Activated naive CD4-positive, alpha-beta T cell treated with anti-CD3 and anti-CD28 coated beads, Interleukin-2, amount 10 ng/mL, durations not matched to agents 7 days and 5 days (primary cell): ENCODE data around the gene USB1.
"Not testable (repeated sequence)": the region's sequence is repeated elsewhere in the genome, so short reads cannot be mapped to it uniquely, and the experiment has no call there.

ENCODE experiments used
- CTCF ChIA-PET: fragments of 350-600 bp; sonication (Branson Sonifier 250); formaldehyde crosslinking; loops from one replicate; lab custom pipeline; 2021; ENCODE audit warnings: antibody characterized with exemption; lab: Charles Lee
- DNase-seq: peaks from one replicate; pipeline ENCODE4 v3.0.0-alpha.2; 2020
- H3K27ac Mint-ChIP-seq: one replicate; pipeline ENCODE4 v1.8.0; 2021; ENCODE audit warnings: mild to moderate bottlenecking, moderate library complexity, mixed read lengths
- H3K27me3 Mint-ChIP-seq: one replicate; pipeline ENCODE4 v1.8.0; 2021; ENCODE audit warnings: mild to moderate bottlenecking, mixed read lengths
- H3K36me3 Mint-ChIP-seq: one replicate; pipeline ENCODE4 v1.8.0; 2021; ENCODE audit warnings: mixed read lengths
- H3K4me1 Mint-ChIP-seq: one replicate; pipeline ENCODE4 v1.8.0; 2021; ENCODE audit warnings: mixed read lengths
- H3K4me3 Mint-ChIP-seq: one replicate; pipeline ENCODE4 v1.8.0; 2021; ENCODE audit warnings: mild to moderate bottlenecking, moderate library complexity, mixed read lengths
- H3K9me3 Mint-ChIP-seq: one replicate; pipeline ENCODE4 v1.8.0; 2021; ENCODE audit warnings: mixed read lengths

The USB1 gene

DNA sequence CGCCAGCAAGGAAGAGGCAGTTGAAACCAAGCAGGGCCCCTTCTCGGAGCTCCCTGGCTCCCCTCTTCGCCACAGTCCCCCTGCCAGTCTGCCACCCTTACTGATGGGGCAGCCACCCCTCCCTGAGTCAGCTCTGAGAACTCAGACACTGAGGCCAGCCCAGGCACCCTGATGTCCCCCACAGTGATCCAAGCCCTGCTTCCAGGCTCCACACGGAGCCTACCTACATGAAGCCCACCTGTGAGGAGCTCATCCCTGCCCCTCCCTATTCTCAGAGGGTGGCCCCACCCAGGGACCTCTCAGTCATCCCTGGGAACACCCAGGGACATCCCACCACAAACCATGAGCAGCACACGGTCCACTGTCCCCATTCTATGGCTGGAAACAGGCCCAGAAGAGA is 39.2 kb upstream of the USB1 start:
- H3K36me3 Mint-ChIP-seq, result no peaks in the 10 kb centered on the region
- no peak overlapping the region for H3K27ac Mint-ChIP-seq
- peaks cover 11% of the 10 kb centered on the region for H3K27me3 Mint-ChIP-seq
- no peaks in the 10 kb centered on the region for H3K4me1 Mint-ChIP-seq
- no peaks in the 10 kb centered on the region for H3K9me3 Mint-ChIP-seq
- CTCF ChIA-PET, result no interaction called here
- no peak for DNase-seq
- H3K4me3 Mint-ChIP-seq, result no peak overlapping the region

DNA sequence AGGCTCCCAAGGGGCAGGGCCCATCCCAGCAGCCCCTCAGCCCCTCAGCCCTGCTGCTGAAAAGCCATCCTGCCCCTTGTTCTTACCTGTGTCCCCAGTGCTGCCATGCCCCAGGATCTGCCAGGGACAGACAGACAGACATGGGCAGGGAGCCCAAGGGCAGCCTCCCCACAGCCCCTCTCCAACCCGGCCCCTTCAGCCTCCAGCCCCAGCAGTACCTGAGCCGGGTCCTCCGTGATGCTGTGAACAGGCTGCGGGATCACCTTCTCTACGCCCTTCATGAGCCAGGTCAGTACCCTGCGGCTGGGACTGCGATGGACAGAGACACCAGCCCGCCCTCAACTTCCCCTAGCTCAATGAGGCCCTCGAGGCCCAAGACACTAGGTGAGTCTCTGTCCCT is 38.5 kb upstream of the USB1 start:
- Mint-ChIP-seq H3K27me3 (peaks cover 13% of the 10 kb centered on the region), H3K4me1 (no peaks in the 10 kb centered on the region), H3K36me3 (no peaks in the 10 kb centered on the region), H3K4me3 (no peak overlapping the region), H3K27ac (no peak overlapping the region), H3K9me3 (no peaks in the 10 kb centered on the region)
- CTCF ChIA-PET, result interaction anchor here (0.6 kb wide), 1 partner anchor 19 kb away, joined by 3 read pairs; no protein-coding TSS in a partner anchor
- no peak for DNase-seq

DNA sequence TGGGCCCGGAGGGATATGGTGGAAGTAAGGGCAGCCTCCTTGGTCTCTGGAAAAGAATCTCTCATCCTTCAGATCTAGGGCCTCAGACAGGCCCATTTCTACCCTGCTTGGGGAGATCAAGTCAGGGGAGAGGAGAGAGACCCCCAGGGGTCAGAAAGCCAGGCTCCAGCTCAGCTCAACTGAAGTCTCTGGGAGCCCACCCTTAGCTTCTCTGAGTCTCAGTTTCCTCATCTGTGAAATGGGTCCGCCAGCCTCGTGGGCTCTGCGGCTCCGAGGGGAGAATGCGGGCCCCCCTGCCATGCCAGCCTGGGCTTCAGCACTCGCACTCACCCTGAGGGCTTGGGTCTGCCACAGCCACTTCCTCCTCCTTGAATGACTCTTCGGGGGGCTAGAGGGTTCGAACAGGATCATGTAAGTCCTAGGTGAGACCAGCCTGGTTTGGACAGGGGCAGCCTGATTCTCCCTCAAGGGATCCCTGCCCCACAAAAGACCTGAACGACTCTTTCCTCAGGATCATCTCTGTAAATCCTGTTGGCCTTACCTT is 37.0 kb upstream of the USB1 start:
- no peak overlapping the region for H3K4me3 Mint-ChIP-seq
- no peak overlapping the region for H3K27ac Mint-ChIP-seq
- no peaks in the 10 kb centered on the region for H3K36me3 Mint-ChIP-seq
- CTCF ChIA-PET, result no interaction called here
- H3K9me3 Mint-ChIP-seq, result no peaks in the 10 kb centered on the region
- no peak for DNase-seq
- H3K4me1 Mint-ChIP-seq, result no peaks in the 10 kb centered on the region
- peaks cover 8% of the 10 kb centered on the region for H3K27me3 Mint-ChIP-seq

DNA sequence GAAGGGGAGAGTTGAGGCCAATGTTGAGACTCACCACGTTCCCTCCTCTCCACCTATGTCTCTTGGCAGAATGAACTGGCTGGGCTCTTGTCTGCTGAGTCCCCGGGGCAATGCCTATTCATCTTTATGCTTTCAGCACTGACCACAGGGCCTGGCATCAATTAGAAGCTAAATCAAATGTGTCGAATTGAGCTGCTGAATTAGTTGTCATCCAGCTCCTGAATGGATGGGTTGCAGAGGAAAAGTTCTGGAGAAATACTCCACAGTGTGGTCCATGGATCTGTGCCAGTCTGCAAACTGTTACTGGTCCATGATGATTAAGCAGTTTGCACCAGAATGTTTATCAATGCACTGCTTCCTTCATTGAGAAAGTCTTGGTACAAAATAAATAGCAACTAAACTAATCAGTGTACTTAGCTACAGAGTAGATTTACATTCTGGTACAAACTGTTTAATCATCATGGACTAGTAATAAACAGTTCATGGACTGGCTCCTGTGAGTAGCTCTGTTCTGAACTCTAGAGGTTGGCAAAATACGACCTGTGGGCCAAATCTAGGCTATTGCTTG is 34.9 kb upstream of the USB1 start:
- Mint-ChIP-seq H3K4me1 (no peaks in the 10 kb centered on the region), H3K27me3 (peaks cover 26% of the 10 kb centered on the region), H3K27ac (no peak overlapping the region), H3K9me3 (no peaks in the 10 kb centered on the region), H3K36me3 (no peaks in the 10 kb centered on the region), H3K4me3 (no peak overlapping the region)
- CTCF ChIA-PET, result interaction anchor here (0.5 kb wide), 1 partner anchor 371 kb away, joined by 3 read pairs; no protein-coding TSS in a partner anchor
- DNase-seq, result no peak

DNA sequence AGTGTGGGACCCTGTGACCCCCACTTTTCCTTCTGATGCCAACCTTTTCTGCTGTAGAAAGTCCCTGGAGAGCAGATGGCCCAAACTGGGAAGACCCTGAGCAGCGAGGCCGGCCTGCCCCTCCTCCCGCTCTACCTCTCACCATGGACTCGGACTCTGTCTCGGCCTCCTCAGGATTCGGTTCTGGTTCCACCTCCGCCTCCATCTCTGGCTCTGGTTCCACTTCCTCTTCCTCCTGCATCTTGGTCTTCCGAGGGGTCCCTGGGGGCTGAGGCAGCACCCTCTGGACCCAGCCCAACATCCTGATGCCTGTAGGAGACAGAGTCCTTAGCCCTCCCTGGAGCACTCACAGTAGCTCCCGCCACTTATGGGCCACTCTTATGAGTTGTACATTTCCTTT is 34.2 kb upstream of the USB1 start:
- no peak overlapping the region for H3K27ac Mint-ChIP-seq
- peaks cover 31% of the 10 kb centered on the region for H3K27me3 Mint-ChIP-seq
- peaks cover under 1% of the 10 kb centered on the region for H3K4me1 Mint-ChIP-seq
- no peak for DNase-seq
- CTCF ChIA-PET, result interaction anchor here (0.5 kb wide), 1 partner anchor 372 kb away, joined by 3 read pairs; no protein-coding TSS in a partner anchor
- no peak overlapping the region for H3K4me3 Mint-ChIP-seq
- no peaks in the 10 kb centered on the region for H3K9me3 Mint-ChIP-seq
- no peaks in the 10 kb centered on the region for H3K36me3 Mint-ChIP-seq

DNA sequence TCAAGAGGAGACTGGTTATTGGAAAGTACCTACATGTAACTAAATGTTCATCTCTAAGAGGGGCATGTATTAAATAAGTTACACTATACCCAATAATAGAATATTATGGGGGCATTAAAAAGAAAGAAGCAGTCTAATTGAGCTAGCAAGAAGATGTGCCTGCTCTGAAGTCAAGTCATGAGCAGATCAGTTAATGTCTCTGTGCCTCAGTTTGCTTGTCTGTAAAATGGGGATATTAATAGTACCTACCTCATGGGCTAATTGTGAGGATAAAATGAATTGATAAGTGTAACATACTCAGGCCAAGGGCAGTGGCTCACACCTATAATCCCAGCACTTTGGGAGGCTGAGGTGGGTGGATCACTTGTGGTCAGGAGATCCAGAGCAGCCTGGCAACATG is 33.3 kb upstream of the USB1 start:
- no peak overlapping the region for H3K27ac Mint-ChIP-seq
- CTCF ChIA-PET, result no interaction called here
- H3K4me1 Mint-ChIP-seq, result peaks cover 5% of the 10 kb centered on the region
- H3K9me3 Mint-ChIP-seq, result no peaks in the 10 kb centered on the region
- no peaks in the 10 kb centered on the region for H3K36me3 Mint-ChIP-seq
- H3K27me3 Mint-ChIP-seq, result peaks cover 28% of the 10 kb centered on the region
- no peak overlapping the region for H3K4me3 Mint-ChIP-seq
- no peak for DNase-seq

DNA sequence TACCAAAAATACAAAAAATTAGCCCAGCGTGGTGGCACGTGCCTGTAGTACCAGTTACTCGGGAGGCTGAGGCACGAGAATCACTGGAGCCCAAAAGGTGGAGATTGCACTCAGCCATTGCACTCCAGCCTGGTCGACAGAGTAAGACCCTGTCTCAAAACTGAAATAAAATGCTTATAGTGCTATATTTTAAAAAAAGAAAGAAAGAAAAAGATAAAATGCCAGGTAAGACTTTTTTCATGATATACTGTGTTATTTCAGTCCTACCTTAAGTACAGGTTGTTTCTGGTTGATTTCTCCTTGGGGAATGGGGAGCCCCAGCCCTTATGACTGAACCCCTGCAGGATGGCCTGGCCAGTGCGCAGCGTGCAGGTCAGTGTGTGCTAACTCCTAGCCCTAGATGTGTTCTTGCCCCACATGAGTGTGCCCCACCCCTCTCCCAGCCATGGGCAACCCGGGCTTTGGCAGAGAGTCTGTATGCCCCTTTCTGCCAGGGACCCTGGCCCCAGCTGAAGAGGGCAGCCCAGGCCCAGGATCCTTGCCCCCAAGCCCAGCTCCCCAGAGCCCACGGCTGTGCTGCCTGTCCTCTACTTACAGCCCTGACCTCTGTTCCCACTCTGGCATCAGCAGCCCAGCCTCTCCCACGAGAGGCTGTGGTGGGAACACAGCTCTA is 31.6 kb upstream of the USB1 start:
- Mint-ChIP-seq H3K4me1 (peaks cover 5% of the 10 kb centered on the region), H3K27ac (no peak overlapping the region), H3K4me3 (no peak overlapping the region), H3K9me3 (no peaks in the 10 kb centered on the region), H3K27me3 (peaks cover 32% of the 10 kb centered on the region), H3K36me3 (no peaks in the 10 kb centered on the region)
- CTCF ChIA-PET, result no interaction called here
- DNase-seq, result no peak

DNA sequence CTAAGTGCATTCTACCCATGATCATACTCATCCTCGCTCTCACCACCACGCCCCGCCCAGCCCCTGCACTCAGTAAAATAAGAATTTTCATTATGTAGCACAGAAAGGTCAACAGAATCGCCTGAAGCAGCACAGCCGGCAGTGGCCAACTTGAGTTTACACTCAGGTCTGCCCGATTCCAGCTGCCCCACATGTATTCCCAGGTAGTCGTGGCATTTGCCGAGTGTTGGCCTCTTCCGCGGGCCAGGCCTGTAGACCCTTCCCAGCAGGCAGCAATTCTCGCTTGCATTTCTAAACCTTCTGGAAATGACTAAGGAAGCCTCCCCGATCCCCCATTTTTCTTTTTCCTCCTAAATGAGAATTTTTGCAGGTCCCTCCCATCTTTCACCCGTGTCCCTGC is 30.9 kb upstream of the USB1 start:
- Mint-ChIP-seq H3K36me3 (no peaks in the 10 kb centered on the region), H3K4me1 (peaks cover 5% of the 10 kb centered on the region), H3K27me3 (peaks cover 32% of the 10 kb centered on the region), H3K9me3 (no peaks in the 10 kb centered on the region), H3K27ac (no peak overlapping the region), H3K4me3 (no peak overlapping the region)
- CTCF ChIA-PET, result no interaction called here
- DNase-seq, result no peak

DNA sequence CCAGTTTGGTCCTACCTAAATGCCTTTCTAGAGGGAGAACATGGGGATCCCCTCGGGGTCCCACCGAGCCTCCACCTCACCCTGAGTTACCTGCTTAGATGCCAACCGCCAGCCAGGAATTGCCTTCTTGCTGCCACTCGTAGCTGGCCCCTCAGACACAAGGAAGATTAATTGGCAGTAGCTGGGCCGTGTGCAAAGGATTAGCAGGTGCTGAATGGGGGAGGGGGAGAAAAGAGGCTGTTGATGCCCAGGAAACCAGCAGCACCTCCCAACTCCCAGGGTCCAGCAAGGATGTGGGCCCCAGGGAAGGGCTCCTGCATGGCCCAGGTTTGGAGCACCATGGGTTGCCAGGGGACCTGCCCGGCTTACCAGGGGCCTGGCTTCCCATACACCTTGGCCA is 30.2 kb upstream of the USB1 start, which contains the start of gene CNGB1:
TSS of gene CNGB1 (minus strand) at position 159 of the 400 bp plus-strand sequence. CDS start 3,842 bp downstream, outside the sequence.
- Mint-ChIP-seq H3K27me3 (peaks cover 36% of the 10 kb centered on the region), H3K27ac (no peak within 1 kb of the TSS), H3K36me3 (no peaks in the 10 kb centered on the region), H3K9me3 (no peaks in the 10 kb centered on the region), H3K4me3 (no peak within 1 kb of the TSS), H3K4me1 (peaks cover 5% of the 10 kb centered on the region)
- DNase-seq, result no peak
- CTCF ChIA-PET, result no interaction called here

DNA sequence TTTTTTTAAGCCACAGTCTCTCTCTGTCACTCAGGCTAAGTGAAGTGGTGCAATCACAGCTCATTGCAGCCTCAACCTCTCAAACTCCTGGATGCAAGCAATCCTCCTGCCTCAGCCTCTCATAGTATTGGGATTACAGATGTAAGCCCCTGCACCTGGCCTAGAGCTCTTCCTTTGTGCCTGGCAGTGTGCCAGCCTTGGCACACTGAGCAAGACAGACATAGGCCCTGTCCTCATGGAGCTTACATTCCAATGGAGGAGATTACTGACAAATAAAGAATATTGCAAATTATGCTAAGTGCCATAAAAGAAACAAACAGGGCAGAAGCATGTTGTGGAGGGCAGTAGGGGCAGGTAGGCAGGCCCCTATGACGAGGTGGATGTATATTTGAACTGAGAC is 29.4 kb upstream of the USB1 start:
- CTCF ChIA-PET, result no interaction called here
- no peak overlapping the region for H3K4me3 Mint-ChIP-seq
- no peaks in the 10 kb centered on the region for H3K36me3 Mint-ChIP-seq
- peaks cover 41% of the 10 kb centered on the region for H3K27me3 Mint-ChIP-seq
- H3K4me1 Mint-ChIP-seq, result peaks cover 5% of the 10 kb centered on the region
- no peak for DNase-seq
- H3K9me3 Mint-ChIP-seq, result no peaks in the 10 kb centered on the region
- H3K27ac Mint-ChIP-seq, result no peak overlapping the region

DNA sequence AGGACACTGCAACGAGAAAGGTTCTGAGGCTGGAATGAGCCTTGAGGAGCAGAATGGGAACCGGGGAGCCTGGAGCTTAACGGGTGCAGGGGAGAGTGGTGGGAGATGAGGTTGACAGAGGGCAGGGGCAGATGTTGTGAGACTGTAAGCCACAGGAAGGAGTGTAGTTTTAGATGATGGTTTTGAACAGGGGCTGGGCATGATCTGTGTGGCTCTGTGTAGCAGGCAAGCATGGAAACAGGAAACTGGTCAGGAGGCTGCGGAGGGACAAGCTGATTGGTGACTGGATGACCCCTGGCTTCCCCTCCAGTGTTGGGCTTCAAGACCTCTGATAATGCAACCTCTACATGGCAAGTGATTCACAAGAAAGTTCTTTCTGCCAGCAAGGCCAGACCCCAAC is 28.9 kb upstream of the USB1 start:
- no peak for DNase-seq
- peaks cover 5% of the 10 kb centered on the region for H3K4me1 Mint-ChIP-seq
- CTCF ChIA-PET, result no interaction called here
- no peak overlapping the region for H3K4me3 Mint-ChIP-seq
- H3K27ac Mint-ChIP-seq, result no peak overlapping the region
- H3K36me3 Mint-ChIP-seq, result no peaks in the 10 kb centered on the region
- H3K9me3 Mint-ChIP-seq, result no peaks in the 10 kb centered on the region
- H3K27me3 Mint-ChIP-seq, result peaks cover 37% of the 10 kb centered on the region

DNA sequence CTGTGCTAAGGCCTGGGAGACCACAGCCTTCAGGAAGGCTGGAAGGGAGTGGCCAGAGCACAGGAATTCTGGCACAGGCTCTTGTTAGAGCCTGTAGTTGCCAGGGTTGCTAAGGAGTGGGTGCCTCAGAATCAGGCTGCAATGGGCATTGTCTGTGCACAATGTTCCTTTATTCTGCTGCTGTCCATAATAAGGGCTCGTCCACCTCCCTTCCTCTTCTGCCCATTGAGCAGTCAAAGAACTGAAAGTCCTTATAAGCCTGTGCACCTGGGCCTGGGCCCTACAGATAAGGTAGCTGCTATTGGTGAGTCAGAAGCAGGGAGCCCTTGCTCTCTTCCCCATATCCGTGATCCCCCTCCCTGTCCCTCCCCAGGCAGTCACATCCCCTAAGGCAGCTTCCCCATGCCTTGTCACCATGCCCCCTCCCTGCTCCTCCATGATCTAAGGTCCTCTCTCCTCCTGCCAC is 24.8 kb upstream of the USB1 start:
- H3K27me3 Mint-ChIP-seq, result peaks cover 19% of the 10 kb centered on the region
- CTCF ChIA-PET, result interaction anchor here (2.1 kb wide), 1 partner anchor 22 kb away, joined by 6 read pairs; no protein-coding TSS in a partner anchor
- no peaks in the 10 kb centered on the region for H3K9me3 Mint-ChIP-seq
- H3K4me1 Mint-ChIP-seq, result peaks cover 5% of the 10 kb centered on the region
- no peak for DNase-seq
- no peak overlapping the region for H3K4me3 Mint-ChIP-seq
- H3K27ac Mint-ChIP-seq, result no peak overlapping the region
- H3K36me3 Mint-ChIP-seq, result no peaks in the 10 kb centered on the region

DNA sequence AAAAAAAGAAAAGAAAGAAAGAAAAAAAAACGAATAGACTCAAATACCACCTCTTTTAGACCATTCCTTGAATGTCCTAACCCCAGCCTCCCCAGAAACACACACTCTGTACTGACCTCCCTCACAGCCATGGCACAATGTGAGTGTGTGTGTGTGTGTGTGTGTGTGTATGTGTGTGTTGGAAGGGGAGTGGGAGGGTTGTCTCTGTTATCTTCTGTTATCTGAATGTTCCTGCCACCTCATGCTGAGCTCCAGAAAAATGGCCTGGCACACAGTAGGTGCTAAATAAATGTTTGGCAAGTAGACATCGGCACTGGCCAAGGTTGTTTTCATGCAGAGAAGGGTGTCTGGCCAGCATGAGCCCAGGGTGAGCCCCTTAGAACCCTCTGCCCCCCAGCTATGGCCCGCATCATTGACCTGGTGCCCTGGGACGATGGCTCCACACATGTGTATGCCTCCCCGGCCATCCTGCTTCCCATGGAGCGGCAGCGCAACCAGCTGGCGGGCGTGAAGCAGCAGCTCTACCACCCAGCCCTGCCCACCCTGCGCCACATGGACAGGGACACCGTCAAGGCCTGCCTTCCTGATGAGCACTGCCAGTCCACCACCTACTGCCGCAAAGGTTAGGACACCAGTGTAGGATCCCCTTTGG is 23.7 kb upstream of the USB1 start:
- Mint-ChIP-seq H3K27me3 (peaks cover 14% of the 10 kb centered on the region), H3K4me3 (no peak overlapping the region), H3K36me3 (no peaks in the 10 kb centered on the region), H3K9me3 (no peaks in the 10 kb centered on the region), H3K4me1 (no peaks in the 10 kb centered on the region), H3K27ac (no peak overlapping the region)
- DNase-seq, result no peak
- CTCF ChIA-PET, result interaction anchor here (2.1 kb wide), 1 partner anchor 21 kb away, joined by 6 read pairs; no protein-coding TSS in a partner anchor

DNA sequence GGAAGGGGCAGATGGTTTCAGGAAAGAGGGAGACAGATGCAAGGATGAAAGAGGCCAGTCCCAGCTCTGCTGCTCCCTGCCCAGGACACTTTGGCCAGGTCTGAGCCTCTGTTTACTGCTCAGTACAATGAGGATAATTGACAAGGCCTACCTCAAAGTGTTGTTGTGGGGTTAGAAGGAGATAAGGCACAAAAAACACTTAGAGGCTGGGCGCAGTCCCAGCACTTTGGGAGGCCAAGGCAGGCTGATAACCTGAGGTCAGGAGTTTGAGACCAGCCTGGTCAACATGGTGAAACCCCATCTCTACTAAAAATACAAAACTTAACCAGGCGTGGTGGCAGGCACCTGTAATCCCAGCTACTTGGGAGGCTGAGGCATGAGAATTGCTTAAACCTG is 23.1 kb upstream of the USB1 start:
- H3K36me3 Mint-ChIP-seq, H3K27ac Mint-ChIP-seq, H3K9me3 Mint-ChIP-seq, H3K4me1 Mint-ChIP-seq, H3K4me3 Mint-ChIP-seq, DNase-seq: not testable (repeated sequence)
- H3K27me3 Mint-ChIP-seq, result peaks cover 14% of the 10 kb centered on the region
- CTCF ChIA-PET, result interaction anchor here (2.1 kb wide), 1 partner anchor 21 kb away, joined by 6 read pairs; no protein-coding TSS in a partner anchor
